ENCODE results near the gene GLIS1.

DNA sequence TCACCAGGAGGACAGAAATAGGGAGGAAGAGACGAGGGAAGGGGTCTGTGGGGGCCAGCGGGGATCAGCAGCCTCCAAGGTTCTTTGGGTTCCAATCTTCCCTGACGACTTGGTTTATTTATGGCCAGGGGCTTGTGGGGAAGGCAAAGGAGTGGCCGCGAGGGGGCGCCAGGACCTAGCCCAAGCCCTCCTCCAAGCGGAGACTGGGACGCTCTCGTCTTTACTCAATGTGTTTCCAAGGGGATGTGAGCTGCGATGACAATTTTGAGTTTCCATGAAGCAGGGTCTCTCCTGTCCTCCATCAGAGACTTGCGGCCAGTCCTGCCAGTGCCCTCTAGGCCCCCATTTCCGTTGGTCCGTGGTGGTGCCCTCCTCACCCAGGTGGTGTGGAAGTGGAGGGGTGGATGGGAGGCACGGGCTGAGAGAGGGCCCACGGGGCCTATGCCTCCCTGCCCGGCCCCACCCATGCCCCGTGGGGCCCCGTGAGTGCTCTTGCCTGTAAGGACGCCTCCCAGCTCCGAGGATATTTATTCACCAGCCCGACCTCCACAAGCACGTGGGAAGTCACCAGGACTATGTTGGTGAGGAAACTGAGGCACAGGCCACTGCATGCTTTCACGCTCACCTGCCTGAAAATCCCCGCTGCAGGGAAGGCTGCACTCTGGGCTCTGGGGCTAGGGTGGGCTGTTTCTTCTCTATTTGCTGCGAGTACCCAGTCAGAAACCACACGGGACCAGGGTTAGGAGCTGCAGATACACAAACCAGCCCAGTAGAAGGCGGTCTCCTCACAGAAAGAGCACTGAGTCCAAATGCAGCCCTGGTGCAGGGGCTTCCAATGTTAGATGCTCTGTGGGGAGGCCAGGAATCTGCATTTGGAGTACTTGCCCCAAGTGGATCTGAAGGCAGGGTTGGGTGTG is 253.2 kb downstream of the GLIS1 start:
- TF ChIP-seq CTCF (conservative IDR thresholded peaks at IDR 0.05; ENCODE audit: low read depth in 2 of 2) (peak; percentile 91 to 97), EZH2phosphoT487 (IDR thresholded peaks at IDR 0.05; ENCODE audit: unreplicated experiment) (no peak), EZH2 (IDR thresholded peaks at IDR 0.05; ENCODE audit: low read depth, unreplicated experiment) (no peak), POLR2AphosphoS5 (IDR thresholded peaks at IDR 0.05; ENCODE audit: low read depth) (no peak), JUNB (IDR thresholded peaks at IDR 0.05; ENCODE audit: unreplicated experiment) (no peak), CREB1 (CRISPR knock-in tag; IDR thresholded peaks at IDR 0.05; ENCODE audit: low read depth) (no peak), ZNF114 (CRISPR knock-in tag; IDR thresholded peaks at IDR 0.05) (no peak)
- TF ChIP-seq, protein P1, sequence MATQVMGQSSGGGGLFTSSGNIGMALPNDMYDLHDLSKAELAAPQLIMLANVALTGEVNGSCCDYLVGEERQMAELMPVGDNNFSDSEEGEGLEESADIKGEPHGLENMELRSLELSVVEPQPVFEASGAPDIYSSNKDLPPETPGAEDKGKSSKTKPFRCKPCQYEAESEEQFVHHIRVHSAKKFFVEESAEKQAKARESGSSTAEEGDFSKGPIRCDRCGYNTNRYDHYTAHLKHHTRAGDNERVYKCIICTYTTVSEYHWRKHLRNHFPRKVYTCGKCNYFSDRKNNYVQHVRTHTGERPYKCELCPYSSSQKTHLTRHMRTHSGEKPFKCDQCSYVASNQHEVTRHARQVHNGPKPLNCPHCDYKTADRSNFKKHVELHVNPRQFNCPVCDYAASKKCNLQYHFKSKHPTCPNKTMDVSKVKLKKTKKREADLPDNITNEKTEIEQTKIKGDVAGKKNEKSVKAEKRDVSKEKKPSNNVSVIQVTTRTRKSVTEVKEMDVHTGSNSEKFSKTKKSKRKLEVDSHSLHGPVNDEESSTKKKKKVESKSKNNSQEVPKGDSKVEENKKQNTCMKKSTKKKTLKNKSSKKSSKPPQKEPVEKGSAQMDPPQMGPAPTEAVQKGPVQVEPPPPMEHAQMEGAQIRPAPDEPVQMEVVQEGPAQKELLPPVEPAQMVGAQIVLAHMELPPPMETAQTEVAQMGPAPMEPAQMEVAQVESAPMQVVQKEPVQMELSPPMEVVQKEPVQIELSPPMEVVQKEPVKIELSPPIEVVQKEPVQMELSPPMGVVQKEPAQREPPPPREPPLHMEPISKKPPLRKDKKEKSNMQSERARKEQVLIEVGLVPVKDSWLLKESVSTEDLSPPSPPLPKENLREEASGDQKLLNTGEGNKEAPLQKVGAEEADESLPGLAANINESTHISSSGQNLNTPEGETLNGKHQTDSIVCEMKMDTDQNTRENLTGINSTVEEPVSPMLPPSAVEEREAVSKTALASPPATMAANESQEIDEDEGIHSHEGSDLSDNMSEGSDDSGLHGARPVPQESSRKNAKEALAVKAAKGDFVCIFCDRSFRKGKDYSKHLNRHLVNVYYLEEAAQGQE (IDR thresholded peaks at IDR 0.05; ENCODE audit: unreplicated experiment) = no peak

All from GM23338 (cell line).